Measurements from ENCODE around the gene FAM25G.

The FAM25G gene

DNA sequence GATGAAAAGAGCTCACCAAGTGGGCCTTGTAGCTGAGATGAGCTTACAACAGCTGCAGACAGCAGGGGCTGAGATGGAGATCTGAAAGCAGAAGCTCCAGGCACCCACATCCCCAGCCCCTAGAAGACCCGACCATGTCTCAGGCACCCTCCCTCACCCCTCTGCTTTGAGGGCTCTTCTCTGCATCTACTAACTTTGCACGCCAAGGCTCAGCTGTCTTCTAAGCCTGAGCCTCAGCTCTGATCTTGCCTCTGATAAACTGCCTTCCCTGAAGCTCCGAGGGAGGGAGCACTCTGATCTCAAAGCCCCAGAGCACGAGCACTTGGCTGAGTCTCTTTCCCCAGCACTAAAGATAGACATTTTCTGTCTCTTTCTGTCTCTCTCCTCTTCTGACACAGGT is 49.6 kb downstream of the FAM25G start:
- TF ChIP-seq ZNF791 (tag by site-specific recombination; IDR thresholded peaks at IDR 0.05) (no peak), HOXC10 (CRISPR knock-in tag; IDR thresholded peaks at IDR 0.05) (no peak), ZNF768 (tag by site-specific recombination; IDR thresholded peaks at IDR 0.05) (no peak)
- H3K9me3 ChIP-seq (ENCODE audit: control insufficient read depth, insufficient read depth, low read depth, low read length), result no peaks in the 10 kb centered on the region
- H3K36me3 ChIP-seq (ENCODE audit: control insufficient read depth in 2 of 2, insufficient read depth in 1 of 2, low read length in 2 of 2), result no peaks in the 10 kb centered on the region
- no peaks in the 10 kb centered on the region for H3K4me1 ChIP-seq (ENCODE audit: control insufficient read depth, insufficient read depth, low read length)
- CTCF ChIA-PET, result interaction anchor here (1.2 to 1.4 kb wide), 2 partner anchors 80 to 101 kb away, joined by 3 to 4 read pairs; no protein-coding TSS in a partner anchor
- H3K27ac ChIP-seq (ENCODE audit: extremely low read depth, low read depth, low read length), result no peak overlapping the region
- H3K4me3 ChIP-seq (ENCODE audit: low read depth, low read length), result no peak overlapping the region
- POLR2A ChIA-PET, result no interaction called here

- Histone ChIP-seq H3K4me1 (ENCODE audit: control insufficient read depth, insufficient read depth, low read length) (no peaks in the 10 kb centered on the region), H3K27ac (ENCODE audit: extremely low read depth, low read depth, low read length) (no peak overlapping the region), H3K4me3 (ENCODE audit: low read depth, low read length) (no peak overlapping the region), H3K9me3 (ENCODE audit: control insufficient read depth, insufficient read depth, low read depth, low read length) (no peaks in the 10 kb centered on the region), H3K36me3 (ENCODE audit: control insufficient read depth in 2 of 2, insufficient read depth in 1 of 2, low read length in 2 of 2) (no peaks in the 10 kb centered on the region)
- POLR2A ChIA-PET, result no interaction called here
- TF ChIP-seq ZBTB1 (tag by site-specific recombination; IDR thresholded peaks at IDR 0.05) (no peak), ZNF311 (tag by site-specific recombination; IDR thresholded peaks at IDR 0.05; ENCODE audit: borderline replicate concordance) (no peak), ZNF776 (tag by site-specific recombination; IDR thresholded peaks at IDR 0.05; ENCODE audit: borderline replicate concordance) (no peak), KLF7 (tag by site-specific recombination; IDR thresholded peaks at IDR 0.05; ENCODE audit: borderline replicate concordance) (no peak)
- TF ChIP-seq, protein P1, sequence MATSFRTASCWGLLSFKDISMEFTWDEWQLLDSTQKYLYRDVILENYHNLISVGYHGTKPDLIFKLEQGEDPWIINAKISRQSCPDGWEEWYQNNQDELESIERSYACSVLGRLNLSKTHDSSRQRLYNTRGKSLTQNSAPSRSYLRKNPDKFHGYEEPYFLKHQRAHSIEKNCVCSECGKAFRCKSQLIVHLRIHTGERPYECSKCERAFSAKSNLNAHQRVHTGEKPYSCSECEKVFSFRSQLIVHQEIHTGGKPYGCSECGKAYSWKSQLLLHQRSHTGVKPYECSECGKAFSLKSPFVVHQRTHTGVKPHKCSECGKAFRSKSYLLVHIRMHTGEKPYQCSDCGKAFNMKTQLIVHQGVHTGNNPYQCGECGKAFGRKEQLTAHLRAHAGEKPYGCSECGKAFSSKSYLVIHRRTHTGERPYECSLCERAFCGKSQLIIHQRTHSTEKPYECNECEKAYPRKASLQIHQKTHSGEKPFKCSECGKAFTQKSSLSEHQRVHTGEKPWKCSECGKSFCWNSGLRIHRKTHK (tag by site-specific recombination; IDR thresholded peaks at IDR 0.05), result no peak
- TF ChIP-seq, protein P2, sequence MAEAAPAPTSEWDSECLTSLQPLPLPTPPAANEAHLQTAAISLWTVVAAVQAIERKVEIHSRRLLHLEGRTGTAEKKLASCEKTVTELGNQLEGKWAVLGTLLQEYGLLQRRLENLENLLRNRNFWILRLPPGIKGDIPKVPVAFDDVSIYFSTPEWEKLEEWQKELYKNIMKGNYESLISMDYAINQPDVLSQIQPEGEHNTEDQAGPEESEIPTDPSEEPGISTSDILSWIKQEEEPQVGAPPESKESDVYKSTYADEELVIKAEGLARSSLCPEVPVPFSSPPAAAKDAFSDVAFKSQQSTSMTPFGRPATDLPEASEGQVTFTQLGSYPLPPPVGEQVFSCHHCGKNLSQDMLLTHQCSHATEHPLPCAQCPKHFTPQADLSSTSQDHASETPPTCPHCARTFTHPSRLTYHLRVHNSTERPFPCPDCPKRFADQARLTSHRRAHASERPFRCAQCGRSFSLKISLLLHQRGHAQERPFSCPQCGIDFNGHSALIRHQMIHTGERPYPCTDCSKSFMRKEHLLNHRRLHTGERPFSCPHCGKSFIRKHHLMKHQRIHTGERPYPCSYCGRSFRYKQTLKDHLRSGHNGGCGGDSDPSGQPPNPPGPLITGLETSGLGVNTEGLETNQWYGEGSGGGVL (tag by site-specific recombination; IDR thresholded peaks at IDR 0.05), result no peak
- CTCF ChIA-PET, result interaction anchor here (1.1 kb wide), 1 partner anchor 10 kb away, joined by 3 read pairs; no protein-coding TSS in a partner anchor
These were observed 51.3 kb downstream of the FAM25G start for GRCh38 chr10:47440207-47440606.

DNA sequence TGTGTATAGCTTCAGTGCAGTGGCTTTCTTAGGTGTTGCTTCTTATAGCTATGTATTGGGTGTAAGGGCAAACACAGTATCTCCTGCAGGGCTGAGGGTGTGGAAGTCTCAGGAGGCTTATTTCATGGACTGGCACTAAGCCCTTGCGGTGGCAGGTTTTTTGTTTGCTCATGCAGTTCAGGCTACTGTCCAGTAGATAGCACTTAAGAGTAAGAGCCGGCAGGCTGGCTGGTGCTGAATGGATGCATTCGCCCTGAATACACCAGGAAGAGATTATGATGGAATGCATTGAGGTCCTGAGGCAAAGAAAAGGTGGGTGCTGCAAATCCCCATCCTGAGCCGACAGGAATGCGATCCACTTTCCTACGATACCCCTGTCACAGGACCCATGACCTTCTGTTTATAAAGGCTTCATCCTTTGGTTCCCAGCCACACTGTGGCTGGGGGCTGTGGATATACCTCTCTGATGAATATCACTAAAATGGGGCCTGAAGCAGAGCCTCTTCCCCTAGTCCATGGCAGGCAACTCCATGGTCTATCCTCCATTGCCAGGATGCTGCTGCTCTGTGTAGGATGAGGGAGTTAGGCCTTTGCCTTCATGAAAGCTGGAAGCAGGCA is 52.5 kb downstream of the FAM25G start:
- Histone ChIP-seq H3K36me3 (ENCODE audit: control insufficient read depth in 2 of 2, insufficient read depth in 1 of 2, low read length in 2 of 2) (no peaks in the 10 kb centered on the region), H3K4me1 (ENCODE audit: control insufficient read depth, insufficient read depth, low read length) (no peaks in the 10 kb centered on the region), H3K9me3 (ENCODE audit: control insufficient read depth, insufficient read depth, low read depth, low read length) (no peaks in the 10 kb centered on the region), H3K27ac (ENCODE audit: extremely low read depth, low read depth, low read length) (no peak overlapping the region), H3K4me3 (ENCODE audit: low read depth, low read length) (no peak overlapping the region)
- CTCF ChIA-PET, result interaction anchor here (0.6 to 2.9 kb wide), 10 partner anchors 9 to 156 kb away, joined by 3 to 12 read pairs (median 4); no protein-coding TSS in a partner anchor
- POLR2A ChIA-PET, result no interaction called here
- no peak for TF ChIP-seq ZNF645 (tag by site-specific recombination; IDR thresholded peaks at IDR 0.05)
- TF ChIP-seq ZNF654 (tag by site-specific recombination; IDR thresholded peaks at IDR 0.05; ENCODE audit: low read depth), result 0 out of 2 replicates have a peak, but pooled peaks have one; percentile 6
- no peak for TF ChIP-seq ZBTB49 (tag by site-specific recombination; IDR thresholded peaks at IDR 0.05; ENCODE audit: low read depth)
- TF ChIP-seq PATZ1 (tag by site-specific recombination; IDR thresholded peaks at IDR 0.05), result no peak
- no peak for TF ChIP-seq ZNF692 (tag by site-specific recombination; IDR thresholded peaks at IDR 0.05)
- TF ChIP-seq GLI4 (tag by site-specific recombination; IDR thresholded peaks at IDR 0.05), result no peak
- no peak for TF ChIP-seq SCRT2 (tag by site-specific recombination; IDR thresholded peaks at IDR 0.05)
- TF ChIP-seq ZNF776 (tag by site-specific recombination; IDR thresholded peaks at IDR 0.05; ENCODE audit: borderline replicate concordance), result no peak
- TF ChIP-seq, protein P3, sequence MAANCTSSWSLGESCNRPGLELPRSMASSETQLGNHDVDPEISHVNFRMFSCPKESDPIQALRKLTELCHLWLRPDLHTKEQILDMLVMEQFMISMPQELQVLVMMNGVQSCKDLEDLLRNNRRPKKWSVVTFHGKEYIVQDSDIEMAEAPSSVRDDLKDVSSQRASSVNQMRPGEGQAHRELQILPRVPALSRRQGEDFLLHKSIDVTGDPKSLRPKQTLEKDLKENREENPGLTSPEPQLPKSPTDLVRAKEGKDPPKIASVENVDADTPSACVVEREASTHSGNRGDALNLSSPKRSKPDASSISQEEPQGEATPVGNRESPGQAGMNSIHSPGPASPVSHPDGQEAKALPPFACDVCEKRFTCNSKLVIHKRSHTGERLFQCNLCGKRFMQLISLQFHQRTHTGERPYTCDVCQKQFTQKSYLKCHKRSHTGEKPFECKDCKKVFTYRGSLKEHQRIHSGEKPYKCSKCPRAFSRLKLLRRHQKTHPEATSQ (tag by site-specific recombination; IDR thresholded peaks at IDR 0.05), result no peak
- no peak for TF ChIP-seq SP2 (tag by site-specific recombination; IDR thresholded peaks at IDR 0.05)
